MCF 10A (cell line): ENCODE results near the gene SLC22A23. TPM values are rescaled to one million over a fixed set of nuclear protein-coding genes. Genes with fewer than 3 reads are reported as not detected.

ENCODE experiments used
- BruUV-seq: library from RNA; stranded (reverse); fragments of 400-500 nt; replicated peaks from 2 replicates; lab custom pipeline; 2021; lab: Mats Ljungman, UMichigan
- CTCF ChIA-PET: fragments of 300-600 bp; sonication (Branson Sonifier 250); formaldehyde crosslinking; extraction: SDS; loops from one replicate; lab custom pipeline; 2021; ENCODE audit warnings: antibody characterized with exemption, inconsistent platforms; lab: Yijun Ruan, JAX
- POLR2A ChIA-PET: fragments of 300-600, 350-650 bp; sonication (Branson Sonifier 250); formaldehyde crosslinking; extraction: SDS; loops from one replicate; lab custom pipeline; 2020; ENCODE audit warnings: antibody characterized with exemption, inconsistent platforms; lab: Yijun Ruan, JAX
- DNase-seq: peaks from one replicate; pipeline ENCODE4 v3.0.0-alpha.2; 2018; ENCODE audit not compliant: unreplicated experiment
- H3K27ac Mint-ChIP-seq: one replicate; pipeline ENCODE4 v1.8.0; 2022; ENCODE audit warnings: mild to moderate bottlenecking, low read depth, mixed read lengths; ENCODE audit not compliant: unreplicated experiment
- H3K27me3 Mint-ChIP-seq: one replicate; pipeline ENCODE4 v1.8.0; 2022; ENCODE audit warnings: mixed read lengths; ENCODE audit not compliant: insufficient read depth, unreplicated experiment
- H3K36me3 Mint-ChIP-seq: one replicate; pipeline ENCODE4 v1.8.0; 2022; ENCODE audit warnings: mild to moderate bottlenecking, moderate library complexity, mixed read lengths; ENCODE audit not compliant: insufficient read depth, unreplicated experiment
- H3K4me1 Mint-ChIP-seq: one replicate; pipeline ENCODE4 v1.8.0; 2022; ENCODE audit warnings: mixed read lengths; ENCODE audit not compliant: insufficient read depth, unreplicated experiment
- H3K4me3 Mint-ChIP-seq: one replicate; pipeline ENCODE4 v1.8.0; 2022; ENCODE audit warnings: mild to moderate bottlenecking, moderate library complexity, mixed read lengths; ENCODE audit not compliant: unreplicated experiment
- H3K9me3 Mint-ChIP-seq: one replicate; pipeline ENCODE4 v1.8.0; 2022; ENCODE audit warnings: mixed read lengths; ENCODE audit not compliant: unreplicated experiment
- intact Hi-C: fragments of 100-400 bp; cut with micrococcal nuclease; formaldehyde crosslinking; loops from 2 replicates; pipeline ENCODE4 v1.14.1; 2022
- total RNA-seq: library from RNA; stranded (reverse); gene quantifications from 2 replicates; pipeline ENCODE4 v1.2.3, GENCODE V29; 2022
- TF ChIP-seq, protein P1 (sequence below): fragments of 200-600 bp; IDR thresholded peaks from one replicate; pipeline ENCODE4 v1.8.0; 2022; ENCODE audit warnings: antibody characterized with exemption, mild to moderate bottlenecking; ENCODE audit not compliant: unreplicated experiment

The SLC22A23 gene
- total RNA-seq, 1 experiment from 2014 or later, result 11.9 TPM

DNA sequence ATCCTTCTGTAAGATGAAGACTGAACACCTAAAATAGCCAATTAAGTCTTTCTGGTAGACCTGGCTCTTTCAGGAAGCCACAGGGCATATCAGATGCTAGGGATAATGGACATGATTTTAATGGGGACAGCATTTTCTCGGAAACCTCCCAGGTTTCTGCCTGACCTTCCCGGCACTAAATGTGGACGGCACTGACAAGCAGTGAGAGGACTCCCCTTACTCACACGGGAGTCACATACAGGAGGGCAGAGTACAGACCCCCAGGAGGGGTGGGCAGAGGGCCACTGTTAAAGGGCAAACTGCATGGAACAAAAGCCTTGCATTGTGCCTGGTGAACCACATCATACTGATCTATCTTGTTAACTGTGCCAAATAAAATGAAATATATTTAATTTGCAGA, 178.2 kb downstream of the SLC22A23 start:
- no peaks in the 10 kb centered on the region for H3K9me3 Mint-ChIP-seq
- ChIA-PET POLR2A (no interaction called here), CTCF (interaction anchor here (0.6 kb wide), 1 partner anchor 149 kb away, joined by 3 read pairs; no protein-coding TSS in a partner anchor)
- no peak overlapping the region for H3K27ac Mint-ChIP-seq
- no peaks in the 10 kb centered on the region for H3K27me3 Mint-ChIP-seq
- TF ChIP-seq, protein P1, sequence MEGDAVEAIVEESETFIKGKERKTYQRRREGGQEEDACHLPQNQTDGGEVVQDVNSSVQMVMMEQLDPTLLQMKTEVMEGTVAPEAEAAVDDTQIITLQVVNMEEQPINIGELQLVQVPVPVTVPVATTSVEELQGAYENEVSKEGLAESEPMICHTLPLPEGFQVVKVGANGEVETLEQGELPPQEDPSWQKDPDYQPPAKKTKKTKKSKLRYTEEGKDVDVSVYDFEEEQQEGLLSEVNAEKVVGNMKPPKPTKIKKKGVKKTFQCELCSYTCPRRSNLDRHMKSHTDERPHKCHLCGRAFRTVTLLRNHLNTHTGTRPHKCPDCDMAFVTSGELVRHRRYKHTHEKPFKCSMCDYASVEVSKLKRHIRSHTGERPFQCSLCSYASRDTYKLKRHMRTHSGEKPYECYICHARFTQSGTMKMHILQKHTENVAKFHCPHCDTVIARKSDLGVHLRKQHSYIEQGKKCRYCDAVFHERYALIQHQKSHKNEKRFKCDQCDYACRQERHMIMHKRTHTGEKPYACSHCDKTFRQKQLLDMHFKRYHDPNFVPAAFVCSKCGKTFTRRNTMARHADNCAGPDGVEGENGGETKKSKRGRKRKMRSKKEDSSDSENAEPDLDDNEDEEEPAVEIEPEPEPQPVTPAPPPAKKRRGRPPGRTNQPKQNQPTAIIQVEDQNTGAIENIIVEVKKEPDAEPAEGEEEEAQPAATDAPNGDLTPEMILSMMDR, result no peak
- peaks cover 30% of the 10 kb centered on the region for H3K36me3 Mint-ChIP-seq
- intact Hi-C loops, result loop anchor here (1.0 to 5.0 kb wide), 5 partner anchors 239 to 730 kb away; no protein-coding TSS in a partner anchor
- peaks cover 11% of the 10 kb centered on the region for H3K4me1 Mint-ChIP-seq
- BruUV-seq, result no TSS peak
- no peak for DNase-seq
- H3K4me3 Mint-ChIP-seq, result no peak overlapping the region

DNA sequence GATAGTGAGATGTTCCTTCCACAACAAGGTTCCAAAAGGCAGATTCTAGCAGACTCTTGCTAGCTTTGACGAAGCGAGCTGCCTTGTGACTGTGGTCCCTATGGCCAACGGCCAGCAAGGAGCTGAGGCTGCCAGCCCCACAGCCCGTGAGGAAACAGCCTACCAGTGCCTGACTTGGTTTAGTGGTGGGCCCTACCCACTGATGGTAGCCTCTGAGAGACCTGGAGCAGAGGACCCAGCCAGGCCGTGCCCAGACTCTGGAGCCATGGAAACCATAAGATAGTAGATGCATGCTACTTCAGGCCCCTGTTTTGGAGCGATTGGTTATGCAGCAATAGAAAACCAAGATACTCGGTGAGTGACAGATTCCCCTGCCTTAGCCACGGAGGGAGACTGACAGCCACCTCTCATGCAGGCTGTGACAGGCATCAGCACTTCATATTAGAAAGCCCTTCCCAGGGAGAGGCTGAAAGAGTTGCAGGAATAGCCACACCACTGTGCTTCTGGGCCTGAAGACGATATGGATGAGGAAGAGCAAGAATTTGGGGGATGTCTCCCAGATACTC, 178.9 kb downstream of the SLC22A23 start:
- Mint-ChIP-seq H3K4me3 (no peak overlapping the region), H3K36me3 (peaks cover 38% of the 10 kb centered on the region), H3K27me3 (no peaks in the 10 kb centered on the region), H3K4me1 (peaks cover 11% of the 10 kb centered on the region), H3K27ac (no peak overlapping the region), H3K9me3 (no peaks in the 10 kb centered on the region)
- no peak for DNase-seq
- intact Hi-C loops, result loop anchor here (2.0 to 5.0 kb wide), 2 partner anchors 239 to 731 kb away; no protein-coding TSS in a partner anchor
- ChIA-PET POLR2A (no interaction called here), CTCF (interaction anchor here (0.6 kb wide), 2 partner anchors 8 to 464 kb away, joined by 3 read pairs; no protein-coding TSS in a partner anchor)
- BruUV-seq, result no TSS peak
- TF ChIP-seq, protein P1, result no peak

DNA sequence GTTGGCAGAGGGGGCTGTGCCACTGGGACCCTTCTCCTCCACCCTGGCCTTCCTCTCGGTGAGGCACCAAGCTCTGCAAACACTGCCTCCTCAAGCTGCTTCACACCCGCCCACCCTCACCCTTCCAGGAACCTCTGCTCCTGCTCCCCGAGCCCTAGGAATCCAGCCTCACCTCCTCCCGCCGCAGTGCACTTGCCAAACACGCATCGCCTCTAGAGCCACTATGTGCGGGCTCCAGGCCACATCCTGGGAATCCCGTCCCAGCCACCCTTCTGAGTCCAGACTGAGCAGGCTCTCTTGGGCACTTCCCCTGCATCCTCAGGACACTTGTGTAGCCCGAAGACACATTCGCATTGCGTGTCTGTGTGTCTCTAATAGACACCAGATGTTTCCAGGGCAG, 179.6 kb downstream of the SLC22A23 start:
- DNase-seq, result no peak
- Mint-ChIP-seq H3K27ac (no peak overlapping the region), H3K36me3 (peaks cover 40% of the 10 kb centered on the region), H3K4me1 (peaks cover 7% of the 10 kb centered on the region), H3K4me3 (no peak overlapping the region), H3K9me3 (no peaks in the 10 kb centered on the region), H3K27me3 (no peaks in the 10 kb centered on the region)
- TF ChIP-seq, protein P1, result no peak
- CTCF ChIA-PET, result no interaction called here
- no TSS peak for BruUV-seq
- intact Hi-C loops, result loop anchor here (5.0 kb wide), 1 partner anchor 240 kb away; no protein-coding TSS in a partner anchor
- POLR2A ChIA-PET, result no interaction called here

DNA sequence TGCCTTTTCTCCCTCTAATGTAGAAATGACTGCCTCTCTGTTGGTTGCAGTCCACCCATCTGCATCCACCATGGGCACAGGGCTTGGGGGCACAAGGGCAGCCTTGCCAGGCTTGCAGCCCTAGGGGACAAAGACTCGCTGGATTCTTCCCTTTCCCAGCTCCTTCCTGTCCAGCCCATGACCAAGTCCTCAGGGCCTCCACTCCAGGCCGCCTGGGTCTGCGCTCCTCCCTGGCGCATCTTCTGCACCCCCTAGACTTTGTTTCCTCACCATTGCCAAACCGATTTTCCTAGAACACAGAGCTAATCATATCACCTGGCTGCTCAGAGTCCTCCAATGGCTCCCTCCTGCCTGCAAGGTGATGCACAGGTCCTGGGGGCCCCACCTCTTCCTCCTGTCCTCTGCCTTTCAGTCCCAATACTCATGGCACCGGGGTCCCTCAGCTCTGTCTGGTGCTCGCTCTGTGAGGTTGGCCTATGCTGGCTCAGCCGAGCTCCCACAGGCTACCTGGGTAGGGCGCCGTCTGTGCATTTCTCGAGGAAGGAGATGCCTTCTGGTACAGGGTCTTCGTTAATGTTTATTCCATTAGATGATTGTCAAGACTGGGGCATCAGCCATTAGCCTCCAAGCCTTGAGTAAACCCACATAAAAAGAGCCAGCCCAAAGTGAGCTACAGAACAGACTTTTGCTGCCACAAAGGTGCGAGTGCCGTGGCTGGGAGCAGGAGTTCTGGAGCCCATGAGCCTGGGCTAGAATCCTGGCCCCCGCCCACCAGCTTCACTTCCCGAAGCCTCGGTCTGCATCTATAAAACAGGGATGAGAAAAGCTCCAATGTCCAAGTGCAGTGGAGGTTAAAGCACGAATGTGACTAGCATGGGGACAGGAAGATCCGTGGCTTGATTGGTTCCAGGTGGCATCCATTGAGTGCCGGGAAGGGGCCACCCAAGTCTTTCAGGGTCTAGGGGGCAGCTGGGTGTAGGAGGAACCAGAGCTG, 180.4 kb downstream of the SLC22A23 start:
- Mint-ChIP-seq H3K36me3 (peaks cover 42% of the 10 kb centered on the region), H3K27me3 (no peaks in the 10 kb centered on the region), H3K9me3 (no peaks in the 10 kb centered on the region), H3K4me3 (no peak overlapping the region), H3K27ac (peak overlapping the region; percentile 73), H3K4me1 (no peaks in the 10 kb centered on the region)
- no TSS peak for BruUV-seq
- TF ChIP-seq, protein P1, result no peak
- CTCF ChIA-PET, result interaction anchor here (0.6 to 1.1 kb wide), 4 partner anchors 28 to 657 kb away, joined by 3 to 5 read pairs (median 4); no protein-coding TSS in a partner anchor
- intact Hi-C loops, result loop anchor here (5.0 kb wide), 1 partner anchor 241 kb away; no protein-coding TSS in a partner anchor
- POLR2A ChIA-PET, result no interaction called here
- DNase-seq, result no peak
